ENCODE data around the gene FAM124B.

Gene FAM124B

GRCh38 chr2:224379986-224380385 lies 21.9 kb downstream of the FAM124B start:
- DNase-seq: no peak

- no peak for DNase-seq
These were observed 22.7 kb downstream of the FAM124B start for GRCh38 chr2:224379172-224379571.

- no peak for DNase-seq
These were observed 23.2 kb downstream of the FAM124B start for GRCh38 chr2:224378701-224379097.

GRCh38 chr2:224377751-224378700 lies 23.9 kb downstream of the FAM124B start:
- DNase-seq: no peak

- no peak for DNase-seq
These were observed 29.3 kb downstream of the FAM124B start for GRCh38 chr2:224372641-224373040.

GRCh38 chr2:224369028-224369632 lies 32.8 kb downstream of the FAM124B start:
- no peak for DNase-seq

- DNase-seq: no peak
These were observed 35.6 kb downstream of the FAM124B start for GRCh38 chr2:224366267-224366844.

- no peak for DNase-seq
These were observed 36.6 kb downstream of the FAM124B start for GRCh38 chr2:224365331-224365730.

- no peak for DNase-seq
These were observed 38.6 kb downstream of the FAM124B start for GRCh38 chr2:224363281-224363680.

- DNase-seq: no peak
These were observed 39.8 kb downstream of the FAM124B start for GRCh38 chr2:224362094-224362493.

GRCh38 chr2:224360801-224361251 lies 41.1 kb downstream of the FAM124B start:
- no peak for DNase-seq

- DNase-seq: no peak
These were observed 42.3 kb downstream of the FAM124B start for GRCh38 chr2:224359569-224359968.

GRCh38 chr2:224357098-224357901 lies 44.6 kb downstream of the FAM124B start:
- peak; percentile 49 for DNase-seq

- no peak for DNase-seq
These were observed 47.2 kb downstream of the FAM124B start for GRCh38 chr2:224354632-224355211.

- no peak for DNase-seq
These were observed 51.2 kb downstream of the FAM124B start for GRCh38 chr2:224350703-224351102.

- DNase-seq: no peak
These were observed 52.5 kb downstream of the FAM124B start for GRCh38 chr2:224349396-224349795.

- DNase-seq: no peak
These were observed 54.5 kb downstream of the FAM124B start for GRCh38 chr2:224347176-224348051.

GRCh38 chr2:224345492-224345891 lies 56.4 kb downstream of the FAM124B start:
- DNase-seq: no peak

GRCh38 chr2:224343226-224343625 lies 58.7 kb downstream of the FAM124B start:
- DNase-seq: no peak

- DNase-seq: no peak
These were observed 65.9 kb downstream of the FAM124B start for GRCh38 chr2:224335991-224336390.

- DNase-seq: no peak
These were observed 67.2 kb downstream of the FAM124B start for GRCh38 chr2:224334726-224335125.

Data from activated gamma-delta T cell treated with Interleukin-2 at 50 U/mL for 16 hours (primary cell).